Measurements from ENCODE around the gene PIMREG.

PIMREG gene

GRCh38 chr17:6456914-6457687, 12.8 kb downstream of the PIMREG start:
- no peak for TF ChIP-seq CTCF (conservative IDR thresholded peaks at IDR 0.05; ENCODE audit: low read length)
- peak; percentile 57 for DNase-seq (ENCODE audit: low read depth)
- no peak overlapping the region for H3K4me3 ChIP-seq (ENCODE audit: low read length)

GRCh38 chr17:6457688-6458459, 13.6 kb downstream of the PIMREG start:
- no peak for DNase-seq (ENCODE audit: low read depth)
- TF ChIP-seq CTCF (conservative IDR thresholded peaks at IDR 0.05; ENCODE audit: low read length), result no peak
- H3K4me3 ChIP-seq (ENCODE audit: low read length), result no peak overlapping the region

DNA sequence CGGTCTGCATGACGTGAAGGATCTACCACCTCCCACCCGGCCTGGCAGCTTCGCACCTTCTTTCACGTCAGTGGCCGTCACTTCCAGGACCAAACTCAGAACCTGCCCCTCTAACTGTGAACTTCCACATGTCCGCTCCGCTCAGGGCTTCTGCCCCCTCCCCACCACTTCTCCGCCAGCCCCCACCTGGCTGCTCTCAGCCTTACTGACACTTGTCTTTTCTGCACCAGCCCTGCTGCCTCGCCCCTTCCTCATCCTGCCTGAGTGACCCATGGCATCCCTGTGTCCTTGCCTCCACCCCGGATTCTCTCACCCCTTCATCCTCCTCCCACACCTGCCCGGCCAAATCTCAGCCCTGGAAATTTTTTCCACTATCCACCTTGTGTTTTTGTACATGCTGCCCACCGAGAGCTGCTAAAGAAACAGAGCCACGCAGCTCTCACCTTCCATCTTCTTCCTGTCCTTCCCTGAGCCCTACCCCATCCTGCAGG, 14.2 kb downstream of the PIMREG start:
- DNase-seq (ENCODE audit: low read depth), result no peak
- no peak for TF ChIP-seq CTCF (conservative IDR thresholded peaks at IDR 0.05; ENCODE audit: low read length)
- no peak overlapping the region for H3K4me3 ChIP-seq (ENCODE audit: low read length)

DNA sequence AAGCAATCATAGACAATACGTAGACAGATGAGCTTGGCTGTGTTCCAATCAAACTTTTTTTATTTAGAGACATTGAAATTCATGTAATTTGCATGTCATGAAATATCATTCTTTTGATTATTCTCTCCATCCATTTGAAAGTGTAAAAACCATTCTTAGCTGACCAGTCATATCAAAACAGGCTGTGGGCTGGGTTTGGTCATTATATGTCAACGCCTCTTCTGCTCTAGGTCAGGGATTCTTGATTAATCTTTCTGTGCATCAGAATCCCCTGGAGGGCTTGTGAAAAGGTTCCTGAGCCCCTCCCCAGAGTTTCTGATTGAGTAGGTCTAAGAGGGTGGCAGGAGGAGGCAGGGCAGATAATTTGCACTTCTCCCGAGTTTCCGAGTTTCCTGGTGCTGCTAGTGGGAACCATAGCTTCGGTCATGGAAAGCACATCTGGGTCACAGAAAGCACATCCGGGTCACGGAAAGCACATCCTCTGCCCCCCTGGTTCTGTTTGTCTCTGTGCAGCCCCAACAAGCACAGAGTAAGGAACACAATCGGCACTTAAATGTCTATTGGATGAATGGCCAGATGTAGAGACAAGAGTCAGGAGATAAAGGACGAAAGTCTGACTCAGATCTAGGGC, 16.4 kb downstream of the PIMREG start:
- DNase-seq (ENCODE audit: low read depth), result no peak
- no peak for TF ChIP-seq CTCF (conservative IDR thresholded peaks at IDR 0.05; ENCODE audit: low read length)

DNA sequence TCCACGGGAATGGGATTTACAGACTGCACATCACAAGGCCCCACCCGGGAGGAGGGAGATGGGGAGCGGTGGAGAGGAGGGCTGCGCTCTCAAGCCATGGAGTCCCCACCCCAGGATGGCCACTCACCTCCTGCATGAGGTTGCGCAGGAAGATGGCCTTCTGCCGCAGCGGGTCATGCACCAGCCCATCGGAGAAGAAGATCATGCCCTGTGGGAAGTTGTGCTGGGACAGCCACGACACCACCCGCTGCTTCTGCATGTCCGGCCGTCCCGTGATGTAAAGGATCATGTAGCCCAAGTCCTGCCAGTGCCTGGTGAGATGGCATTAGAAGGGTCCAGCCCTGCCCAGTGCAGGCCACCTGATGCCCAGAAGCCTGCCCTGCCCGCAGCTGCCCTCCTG, 17.0 kb downstream of the PIMREG start:
- no peak overlapping the region for H3K4me3 ChIP-seq (ENCODE audit: low read length)
- TF ChIP-seq CTCF (conservative IDR thresholded peaks at IDR 0.05; ENCODE audit: low read length), result no peak
- DNase-seq (ENCODE audit: low read depth), result no peak

More for the DNA sequence above, 16.4 kb downstream of the PIMREG start:
- H3K4me3 ChIP-seq (ENCODE audit: low read length), result no peak overlapping the region

- H3K4me3 ChIP-seq (ENCODE audit: low read length), result no peak overlapping the region
- no peak for DNase-seq (ENCODE audit: low read depth)
- TF ChIP-seq CTCF (conservative IDR thresholded peaks at IDR 0.05; ENCODE audit: low read length), result no peak
Measured at GRCh38 chr17:6461792-6462524, 17.7 kb downstream of the PIMREG start.
